Measurements from ENCODE around the gene ARHGAP23.
A peak's percentile ranks its signal among the peaks of the same experiment; 100 is the strongest.

ARHGAP23 gene

GRCh38 chr17:38456031-38456815, 28.0 kb downstream of the ARHGAP23 start:
- no peaks in the 10 kb centered on the region for H3K9me3 ChIP-seq (ENCODE audit: control insufficient read depth in 1 of 2, low read length in 2 of 2)
- H3K27ac ChIP-seq (ENCODE audit: low read length) = no peak overlapping the region
- H3K4me3 ChIP-seq (ENCODE audit: low read depth in 1 of 2, low read length in 2 of 2) = no peak overlapping the region
- peaks cover 8 to 26% of the 10 kb centered on the region in 2 donors for H3K36me3 ChIP-seq (ENCODE audit: control insufficient read depth in 1 of 2, insufficient read depth in 2 of 2, low read length in 2 of 2)
- no peaks in the 10 kb centered on the region for H3K27me3 ChIP-seq (ENCODE audit: low read depth, low read length)
- peaks cover 10 to 38% of the 10 kb centered on the region in 2 donors for H3K4me1 ChIP-seq (ENCODE audit: control insufficient read depth in 1 of 2, insufficient read depth in 2 of 2, low read length in 2 of 2)

- Histone ChIP-seq H3K27ac (ENCODE audit: low read length) (no peak overlapping the region), H3K9me3 (ENCODE audit: control insufficient read depth in 1 of 2, low read length in 2 of 2) (no peaks in the 10 kb centered on the region), H3K27me3 (ENCODE audit: low read depth, low read length) (no peaks in the 10 kb centered on the region), H3K4me3 (ENCODE audit: low read depth in 1 of 2, low read length in 2 of 2) (no peak overlapping the region), H3K4me1 (ENCODE audit: control insufficient read depth in 1 of 2, insufficient read depth in 2 of 2, low read length in 2 of 2) (peaks cover 3 to 23% of the 10 kb centered on the region in 2 donors), H3K36me3 (ENCODE audit: control insufficient read depth in 1 of 2, insufficient read depth in 2 of 2, low read length in 2 of 2) (peaks cover 10 to 29% of the 10 kb centered on the region in 2 donors)
Observed at GRCh38 chr17:38457577-38458371, 29.5 kb downstream of the ARHGAP23 start.

GRCh38 chr17:38458521-38458920, 30.3 kb downstream of the ARHGAP23 start:
- peaks cover 12 to 35% of the 10 kb centered on the region in 2 donors for H3K36me3 ChIP-seq (ENCODE audit: control insufficient read depth in 1 of 2, insufficient read depth in 2 of 2, low read length in 2 of 2)
- no peaks in the 10 kb centered on the region for H3K9me3 ChIP-seq (ENCODE audit: control insufficient read depth in 1 of 2, low read length in 2 of 2)
- peaks cover 2 to 25% of the 10 kb centered on the region in 2 donors for H3K4me1 ChIP-seq (ENCODE audit: control insufficient read depth in 1 of 2, insufficient read depth in 2 of 2, low read length in 2 of 2)
- H3K4me3 ChIP-seq (ENCODE audit: low read depth in 1 of 2, low read length in 2 of 2) = no peak overlapping the region
- no peaks in the 10 kb centered on the region for H3K27me3 ChIP-seq (ENCODE audit: low read depth, low read length)
- no peak overlapping the region for H3K27ac ChIP-seq (ENCODE audit: low read length)

GRCh38 chr17:38459567-38459966, 31.3 kb downstream of the ARHGAP23 start:
- Histone ChIP-seq H3K27ac (ENCODE audit: low read length) (no peak overlapping the region), H3K9me3 (ENCODE audit: control insufficient read depth in 1 of 2, low read length in 2 of 2) (no peaks in the 10 kb centered on the region), H3K36me3 (ENCODE audit: control insufficient read depth in 1 of 2, insufficient read depth in 2 of 2, low read length in 2 of 2) (peaks cover 12 to 38% of the 10 kb centered on the region in 2 donors), H3K4me1 (ENCODE audit: control insufficient read depth in 1 of 2, insufficient read depth in 2 of 2, low read length in 2 of 2) (peaks cover 8 to 29% of the 10 kb centered on the region in 2 donors), H3K4me3 (ENCODE audit: low read depth in 1 of 2, low read length in 2 of 2) (no peak overlapping the region), H3K27me3 (ENCODE audit: low read depth, low read length) (no peaks in the 10 kb centered on the region)

- Histone ChIP-seq H3K27ac (ENCODE audit: low read length) (no peak overlapping the region), H3K4me3 (ENCODE audit: low read depth in 1 of 2, low read length in 2 of 2) (no peak overlapping the region), H3K27me3 (ENCODE audit: low read depth, low read length) (no peaks in the 10 kb centered on the region), H3K4me1 (ENCODE audit: control insufficient read depth in 1 of 2, insufficient read depth in 2 of 2, low read length in 2 of 2) (peaks cover 8 to 25% of the 10 kb centered on the region in 2 donors), H3K36me3 (ENCODE audit: control insufficient read depth in 1 of 2, insufficient read depth in 2 of 2, low read length in 2 of 2) (peaks cover 12 to 39% of the 10 kb centered on the region in 2 donors), H3K9me3 (ENCODE audit: control insufficient read depth in 1 of 2, low read length in 2 of 2) (no peaks in the 10 kb centered on the region)
Observed at GRCh38 chr17:38460082-38460715, 31.9 kb downstream of the ARHGAP23 start.

- no peak overlapping the region for H3K27ac ChIP-seq (ENCODE audit: low read length)
- H3K4me1 ChIP-seq (ENCODE audit: control insufficient read depth in 1 of 2, insufficient read depth in 2 of 2, low read length in 2 of 2) = peaks cover 8 to 25% of the 10 kb centered on the region in 2 donors
- H3K4me3 ChIP-seq (ENCODE audit: low read depth in 1 of 2, low read length in 2 of 2) = no peak overlapping the region
- peaks cover 12 to 39% of the 10 kb centered on the region in 2 donors for H3K36me3 ChIP-seq (ENCODE audit: control insufficient read depth in 1 of 2, insufficient read depth in 2 of 2, low read length in 2 of 2)
- H3K9me3 ChIP-seq (ENCODE audit: control insufficient read depth in 1 of 2, low read length in 2 of 2) = no peaks in the 10 kb centered on the region
- H3K27me3 ChIP-seq (ENCODE audit: low read depth, low read length) = no peaks in the 10 kb centered on the region
Observed at GRCh38 chr17:38460716-38461630, 32.7 kb downstream of the ARHGAP23 start.

- Histone ChIP-seq H3K4me1 (ENCODE audit: control insufficient read depth in 1 of 2, insufficient read depth in 2 of 2, low read length in 2 of 2) (peaks cover 8 to 29% of the 10 kb centered on the region in 2 donors), H3K9me3 (ENCODE audit: control insufficient read depth in 1 of 2, low read length in 2 of 2) (no peaks in the 10 kb centered on the region), H3K27ac (ENCODE audit: low read length) (no peak overlapping the region), H3K27me3 (ENCODE audit: low read depth, low read length) (no peaks in the 10 kb centered on the region), H3K4me3 (ENCODE audit: low read depth in 1 of 2, low read length in 2 of 2) (no peak overlapping the region), H3K36me3 (ENCODE audit: control insufficient read depth in 1 of 2, insufficient read depth in 2 of 2, low read length in 2 of 2) (peaks cover 12 to 42% of the 10 kb centered on the region in 2 donors)
Observed at GRCh38 chr17:38461683-38462082, 33.4 kb downstream of the ARHGAP23 start.

- Histone ChIP-seq H3K9me3 (ENCODE audit: control insufficient read depth in 1 of 2, low read length in 2 of 2) (no peaks in the 10 kb centered on the region), H3K4me1 (ENCODE audit: control insufficient read depth in 1 of 2, insufficient read depth in 2 of 2, low read length in 2 of 2) (peaks cover 8 to 47% of the 10 kb centered on the region in 2 donors), H3K4me3 (ENCODE audit: low read depth in 1 of 2, low read length in 2 of 2) (no peak overlapping the region), H3K36me3 (ENCODE audit: control insufficient read depth in 1 of 2, insufficient read depth in 2 of 2, low read length in 2 of 2) (peaks cover 19 to 45% of the 10 kb centered on the region in 2 donors), H3K27me3 (ENCODE audit: low read depth, low read length) (no peaks in the 10 kb centered on the region), H3K27ac (ENCODE audit: low read length) (no peak overlapping the region)
Observed at GRCh38 chr17:38463451-38463858, 35.2 kb downstream of the ARHGAP23 start.

GRCh38 chr17:38464251-38464722, 36.0 kb downstream of the ARHGAP23 start:
- Histone ChIP-seq H3K27me3 (ENCODE audit: low read depth, low read length) (no peaks in the 10 kb centered on the region), H3K27ac (ENCODE audit: low read length) (peak overlapping the region; percentile 87), H3K4me1 (ENCODE audit: control insufficient read depth in 1 of 2, insufficient read depth in 2 of 2, low read length in 2 of 2) (peaks cover 8 to 55% of the 10 kb centered on the region in 2 donors), H3K4me3 (ENCODE audit: low read depth in 1 of 2, low read length in 2 of 2) (peak overlapping the region; percentile 21 to 62), H3K36me3 (ENCODE audit: control insufficient read depth in 1 of 2, insufficient read depth in 2 of 2, low read length in 2 of 2) (peaks cover 16 to 43% of the 10 kb centered on the region in 2 donors), H3K9me3 (ENCODE audit: control insufficient read depth in 1 of 2, low read length in 2 of 2) (no peaks in the 10 kb centered on the region)

- Histone ChIP-seq H3K9me3 (ENCODE audit: control insufficient read depth in 1 of 2, low read length in 2 of 2) (no peaks in the 10 kb centered on the region), H3K36me3 (ENCODE audit: control insufficient read depth in 1 of 2, insufficient read depth in 2 of 2, low read length in 2 of 2) (peaks cover 11 to 40% of the 10 kb centered on the region in 2 donors), H3K27me3 (ENCODE audit: low read depth, low read length) (no peaks in the 10 kb centered on the region), H3K4me1 (ENCODE audit: control insufficient read depth in 1 of 2, insufficient read depth in 2 of 2, low read length in 2 of 2) (peaks cover 8 to 60% of the 10 kb centered on the region in 2 donors), H3K4me3 (ENCODE audit: low read depth in 1 of 2, low read length in 2 of 2) (peak overlapping the region; percentile 62), H3K27ac (ENCODE audit: low read length) (peak overlapping the region; percentile 87)
Observed at GRCh38 chr17:38464723-38465390, 36.6 kb downstream of the ARHGAP23 start.
